ENCODE measurements around the gene RBP2. TPM values are rescaled to one million over a fixed set of nuclear protein-coding genes. Genes with fewer than 3 reads are reported as not detected.

Gene RBP2
- polyA plus RNA-seq, 3 donors = 0.18 to 0.46 (median 0.24) TPM

DNA sequence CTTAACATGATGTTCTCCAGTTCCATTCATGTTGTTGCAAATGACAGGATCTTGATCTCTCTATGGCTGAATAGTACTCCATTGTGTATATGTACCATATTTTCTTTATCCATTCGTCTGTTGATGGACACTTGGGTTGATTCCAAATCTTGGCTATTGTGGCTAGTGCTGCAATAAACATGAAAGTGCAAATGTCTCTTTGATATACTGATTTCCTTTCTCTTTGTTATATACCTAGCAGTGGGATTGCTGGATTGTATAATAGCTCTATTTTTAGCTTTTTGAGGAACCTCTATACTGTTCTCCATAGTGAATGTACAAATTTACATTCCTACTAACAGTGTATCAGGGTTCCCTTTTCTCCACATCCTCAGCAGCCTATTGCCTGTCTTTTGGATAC lies 5.9 kb upstream of the RBP2 start:
- DNase-seq (ENCODE audit: low read depth in 3 of 3, low spot score in 2 of 3) = no peak

- no peak for DNase-seq (ENCODE audit: low read depth in 3 of 3, low spot score in 2 of 3)
Measured at GRCh38 chr3:139481116-139481515, 4.8 kb upstream of the RBP2 start.

- DNase-seq (ENCODE audit: low read depth in 3 of 3, low spot score in 2 of 3) = no peak
Measured at GRCh38 chr3:139480585-139480984, 4.3 kb upstream of the RBP2 start.

GRCh38 chr3:139477710-139478640 lies 1.7 kb upstream of the RBP2 start:
- no peak for DNase-seq (ENCODE audit: low read depth in 3 of 3, low spot score in 2 of 3)

DNA sequence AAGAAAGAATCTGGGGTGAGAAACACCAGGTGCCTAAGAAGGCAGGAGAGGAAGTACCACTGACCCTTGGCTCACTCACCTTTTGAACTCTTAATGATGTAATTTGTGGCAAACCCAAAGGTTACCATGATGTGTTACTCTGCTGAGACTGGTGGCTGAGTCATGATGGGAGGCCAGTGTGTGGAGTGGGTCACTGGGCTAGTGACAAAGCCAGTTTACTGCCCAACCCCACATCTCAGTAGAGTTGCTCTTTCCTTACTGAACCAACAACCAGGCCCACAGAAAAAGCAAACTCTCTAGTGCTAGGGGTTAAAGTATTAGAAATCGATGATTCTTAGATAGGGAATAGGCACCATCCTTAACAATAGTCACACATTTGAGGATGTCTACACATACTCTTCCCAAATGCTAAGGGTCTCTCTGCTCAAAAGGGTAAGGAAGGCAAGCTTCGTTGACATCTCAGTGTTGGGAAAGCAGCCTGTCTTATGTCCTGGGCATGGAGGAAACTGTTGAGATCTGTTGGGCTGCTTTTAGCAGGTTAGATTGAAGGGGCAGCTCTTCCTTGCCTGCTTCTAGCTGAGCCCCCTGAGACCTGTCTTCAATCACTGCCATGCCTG lies 3.1 kb downstream of the RBP2 start:
- no peak for DNase-seq (ENCODE audit: low read depth in 3 of 3, low spot score in 2 of 3)

- DNase-seq (ENCODE audit: low read depth in 3 of 3, low spot score in 2 of 3) = peak in 2 of 3 donors; percentile 25 to 50
Measured at GRCh38 chr3:139472380-139473010, 3.8 kb downstream of the RBP2 start.

DNA sequence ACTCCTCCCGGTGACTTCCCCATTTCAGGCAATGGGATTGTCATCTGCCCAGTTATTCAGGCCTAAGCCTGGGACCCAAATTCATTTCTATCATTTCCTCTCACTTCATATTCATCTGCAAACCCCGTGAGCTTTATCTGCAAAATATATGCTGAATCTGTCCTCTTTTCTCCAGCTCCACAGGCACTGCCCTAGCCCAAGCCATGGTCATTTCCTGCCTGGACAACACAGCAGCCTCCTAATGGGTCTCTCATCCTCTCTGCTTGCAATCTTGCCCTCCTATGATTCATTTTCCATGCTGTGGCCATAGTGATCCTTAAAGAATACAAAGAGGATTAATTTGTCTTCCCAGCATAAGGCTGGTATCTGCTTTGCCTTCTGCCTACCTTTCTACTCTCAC lies 6.1 kb downstream of the RBP2 start:
- no peak for DNase-seq (ENCODE audit: low read depth in 3 of 3, low spot score in 2 of 3)

DNA sequence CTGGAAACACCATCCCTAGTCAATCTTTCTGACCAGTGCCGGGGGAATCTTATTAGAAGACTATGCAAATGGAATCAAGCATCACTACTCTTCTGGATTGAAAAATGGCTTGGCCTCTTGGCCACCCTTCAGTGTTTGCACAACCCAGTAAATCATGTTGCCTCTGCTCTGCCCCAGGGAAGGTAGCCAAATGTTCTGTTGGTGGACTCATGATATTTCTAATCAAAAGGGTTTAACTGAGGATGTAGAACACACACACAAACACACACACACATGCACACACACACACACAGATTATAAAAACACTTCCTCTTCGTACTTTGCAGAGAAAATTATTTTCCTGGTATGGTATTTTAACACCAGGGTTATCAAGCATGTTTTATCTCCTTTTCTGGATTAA lies 7.9 kb downstream of the RBP2 start:
- no peak for DNase-seq (ENCODE audit: low read depth in 3 of 3, low spot score in 2 of 3)

GRCh38 chr3:139466360-139466759 lies 10.0 kb downstream of the RBP2 start:
- DNase-seq (ENCODE audit: low read depth in 3 of 3, low spot score in 2 of 3) = no peak

- DNase-seq (ENCODE audit: low read depth in 3 of 3, low spot score in 2 of 3) = no peak
Measured at GRCh38 chr3:139465636-139466035, 10.7 kb downstream of the RBP2 start.

DNA sequence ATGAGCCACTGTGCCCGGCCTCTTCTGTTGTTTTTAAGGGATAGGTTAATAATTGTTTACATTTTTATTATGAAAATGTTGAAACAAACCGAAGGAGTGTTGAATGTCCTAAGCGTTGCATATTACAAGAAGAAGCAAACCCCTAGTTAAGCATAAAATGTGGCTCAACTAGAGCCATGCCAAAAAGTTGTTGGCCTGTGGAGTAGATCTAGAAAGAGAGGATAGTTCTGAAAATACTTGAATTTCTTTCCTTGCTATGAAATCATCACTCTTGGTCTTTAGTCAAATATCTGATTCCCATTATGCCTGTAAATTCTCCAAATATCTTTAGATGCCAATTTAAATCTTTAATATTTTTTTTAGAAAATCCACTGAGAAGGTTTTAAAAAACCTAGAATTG lies 12.8 kb downstream of the RBP2 start:
- no peak for DNase-seq (ENCODE audit: low read depth in 3 of 3, low spot score in 2 of 3)

- DNase-seq (ENCODE audit: low read depth in 3 of 3, low spot score in 2 of 3) = no peak
Measured at GRCh38 chr3:139460529-139460928, 15.8 kb downstream of the RBP2 start.

DNA sequence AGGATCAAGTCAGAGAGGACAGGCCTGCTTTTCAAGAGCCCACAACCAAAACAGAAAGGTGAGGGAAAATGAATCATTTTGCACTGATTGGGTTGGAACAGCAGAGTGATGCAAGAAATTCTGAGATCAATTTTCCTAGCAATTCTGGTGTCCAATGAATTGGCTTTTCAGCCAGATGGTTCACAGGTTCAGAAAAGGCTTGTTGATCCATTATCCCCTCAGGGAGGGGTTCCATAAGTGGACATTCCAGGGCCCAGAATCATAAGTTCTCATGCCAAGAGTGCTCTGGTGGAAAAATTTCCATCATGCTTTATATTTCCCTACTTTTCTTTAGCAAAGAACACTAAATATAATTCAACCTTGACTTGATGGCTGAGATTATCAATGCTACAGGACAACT lies 16.2 kb downstream of the RBP2 start:
- DNase-seq (ENCODE audit: low read depth in 3 of 3, low spot score in 2 of 3) = no peak

DNA sequence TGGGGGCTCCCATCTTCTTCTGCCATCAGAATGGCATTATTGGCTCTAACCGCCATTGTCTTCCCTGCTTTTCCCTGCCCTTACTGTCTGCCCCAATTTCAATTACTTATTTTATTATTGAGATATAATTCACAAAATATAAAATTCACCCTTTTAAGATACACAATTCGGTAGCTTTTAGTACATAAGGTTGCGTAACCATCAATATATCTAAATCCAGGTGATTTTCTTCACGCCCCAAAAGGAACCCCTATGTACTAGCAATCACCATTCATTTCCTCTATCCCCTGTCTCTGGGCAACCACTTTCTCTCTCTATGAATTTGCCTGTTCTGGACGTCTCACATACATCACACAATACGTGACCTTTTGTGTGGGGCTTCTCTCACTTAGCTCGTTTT lies 18.0 kb downstream of the RBP2 start:
- no peak for DNase-seq (ENCODE audit: low read depth in 3 of 3, low spot score in 2 of 3)

DNA sequence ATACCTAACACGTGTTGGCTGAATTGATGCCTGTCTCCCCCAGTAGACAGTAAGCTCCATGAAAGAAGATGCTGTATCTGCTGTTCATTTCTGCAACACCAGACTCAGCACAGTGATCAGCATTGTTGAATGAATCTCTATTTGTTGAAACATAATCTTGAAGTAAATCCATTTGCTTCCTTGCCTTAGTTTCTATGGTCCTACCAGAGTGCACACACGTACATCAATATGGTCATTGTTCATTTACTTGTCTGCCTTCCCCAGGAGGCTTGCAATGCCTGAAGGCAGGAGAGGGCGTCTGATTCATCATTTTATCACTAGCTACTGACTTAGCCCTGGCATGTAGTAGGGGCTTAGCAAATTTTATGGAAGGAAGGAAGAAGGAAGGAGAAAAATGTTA lies 19.2 kb downstream of the RBP2 start:
- DNase-seq (ENCODE audit: low read depth in 3 of 3, low spot score in 2 of 3) = no peak

DNA sequence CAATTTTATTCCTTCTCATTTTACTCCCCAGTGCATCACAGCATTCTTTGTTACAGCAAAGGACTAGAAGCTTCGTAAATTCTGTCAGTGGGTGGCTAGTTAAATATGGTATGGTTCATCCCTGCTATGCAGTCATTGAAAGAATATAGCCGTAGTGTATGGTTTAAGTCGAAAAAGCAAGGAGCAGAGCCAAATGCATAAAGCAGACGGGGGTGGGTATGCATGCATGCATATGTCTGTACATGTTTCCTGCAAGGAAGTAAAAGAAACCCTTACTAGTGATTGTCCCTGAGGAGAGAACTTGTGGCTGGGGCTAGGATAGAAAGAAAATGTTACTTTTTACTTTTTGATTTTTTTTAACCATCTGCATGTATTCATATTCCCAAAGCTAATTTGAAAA lies 19.9 kb downstream of the RBP2 start:
- no peak for DNase-seq (ENCODE audit: low read depth in 3 of 3, low spot score in 2 of 3)

GRCh38 chr3:139455855-139456254 lies 20.5 kb downstream of the RBP2 start:
- no peak for DNase-seq (ENCODE audit: low read depth in 3 of 3, low spot score in 2 of 3)

GRCh38 chr3:139455206-139455605 lies 21.1 kb downstream of the RBP2 start:
- DNase-seq (ENCODE audit: low read depth in 3 of 3, low spot score in 2 of 3) = no peak

- DNase-seq (ENCODE audit: low read depth in 3 of 3, low spot score in 2 of 3) = no peak
Measured at GRCh38 chr3:139454346-139454745, 22.0 kb downstream of the RBP2 start.

DNA sequence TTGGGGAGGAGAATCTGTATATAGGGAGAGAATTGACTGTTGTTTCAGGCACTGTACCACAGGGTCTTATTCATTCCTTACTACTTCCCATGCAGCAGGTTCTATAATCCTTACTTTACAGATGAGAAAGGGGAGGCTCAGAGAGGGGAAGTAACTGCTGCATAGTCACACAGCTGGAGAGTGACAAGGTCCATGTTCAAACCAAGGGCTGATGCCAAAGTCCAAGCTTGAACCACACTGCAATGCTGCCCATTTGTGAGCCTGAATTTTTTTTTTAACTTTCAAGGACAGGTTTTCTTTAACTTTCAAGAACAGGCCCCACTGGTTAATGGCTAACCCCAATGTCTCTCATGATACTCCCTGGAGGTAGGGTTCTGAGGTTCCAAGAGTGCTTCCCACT lies 26.2 kb downstream of the RBP2 start:
- no peak for DNase-seq (ENCODE audit: low read depth in 3 of 3, low spot score in 2 of 3)

- DNase-seq (ENCODE audit: low read depth in 3 of 3, low spot score in 2 of 3) = no peak
Measured at GRCh38 chr3:139449566-139449965, 26.8 kb downstream of the RBP2 start.

- no peak for DNase-seq (ENCODE audit: low read depth in 3 of 3, low spot score in 2 of 3)
Measured at GRCh38 chr3:139448104-139448503, 28.2 kb downstream of the RBP2 start.

Measured in right renal cortex interstitium (tissue), 3 donors.